ENCODE data around the gene UBALD2.
"Not testable (repeated sequence)": the region's sequence is repeated elsewhere in the genome, so short reads cannot be mapped to it uniquely, and the experiment has no call there.

Gene UBALD2

DNA sequence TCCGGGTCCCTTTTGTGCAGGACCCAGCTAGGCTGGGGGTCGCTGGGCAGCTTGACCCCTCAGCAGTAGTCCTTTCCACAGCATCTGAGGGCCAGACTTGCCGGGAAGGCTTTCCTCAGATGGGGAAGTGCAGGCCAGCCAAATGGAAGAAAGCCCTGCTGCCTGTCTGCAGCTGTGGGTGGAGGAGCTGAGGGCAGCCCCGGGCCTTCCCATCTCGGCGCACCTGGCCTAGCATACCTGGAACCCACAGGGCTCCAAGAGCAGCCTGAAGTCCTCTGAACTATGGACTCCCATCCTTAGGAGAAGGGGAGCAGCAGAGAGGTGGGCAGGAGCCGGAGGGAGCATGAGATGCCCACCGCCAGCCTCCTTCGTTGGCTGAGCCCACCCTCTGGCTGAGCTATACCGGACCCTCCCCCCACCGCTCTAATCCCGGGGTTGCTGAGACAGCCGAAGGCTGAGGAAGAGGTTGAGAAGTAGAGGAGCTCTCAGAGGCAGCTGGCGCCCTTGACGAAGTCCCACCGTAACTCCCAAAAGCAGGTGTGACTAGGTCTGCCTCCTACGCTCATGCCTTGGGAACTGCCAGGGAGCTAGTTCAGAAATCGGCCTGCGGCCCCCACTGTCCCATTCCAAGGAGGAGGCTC, 13.2 kb downstream of the UBALD2 start:
- no peak for DNase-seq

- DNase-seq, result peak; percentile 81
Measured at GRCh38 chr17:76278952-76279741, 14.0 kb downstream of the UBALD2 start.

DNA sequence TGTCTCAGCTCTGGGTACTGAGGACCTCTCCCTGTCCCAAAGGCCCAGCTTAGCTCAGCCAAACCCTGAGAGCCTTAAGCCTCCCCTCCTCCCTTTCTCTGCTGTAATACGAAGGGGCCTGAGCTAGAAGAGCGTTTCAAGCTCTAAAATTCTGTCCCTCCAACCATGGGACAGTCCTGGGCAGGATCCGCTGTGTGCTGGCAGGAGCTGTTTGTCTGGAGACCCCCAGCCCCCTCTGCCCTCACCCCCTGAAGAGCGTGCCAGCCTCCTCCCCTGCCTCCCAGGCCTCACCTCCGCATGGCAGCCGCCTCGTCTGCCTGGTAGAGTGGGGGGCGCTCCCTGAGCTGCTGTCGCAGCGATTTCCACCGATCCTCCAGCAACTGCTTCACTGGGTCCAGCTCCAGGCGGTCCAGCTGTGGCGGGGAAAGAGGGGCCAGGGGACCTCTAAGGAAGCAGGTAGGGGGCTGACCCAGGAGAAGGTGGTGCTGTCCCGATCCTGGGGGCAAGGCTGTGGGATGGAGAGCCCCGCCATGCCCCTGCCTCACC, 14.7 kb downstream of the UBALD2 start:
- no peak for DNase-seq

DNA sequence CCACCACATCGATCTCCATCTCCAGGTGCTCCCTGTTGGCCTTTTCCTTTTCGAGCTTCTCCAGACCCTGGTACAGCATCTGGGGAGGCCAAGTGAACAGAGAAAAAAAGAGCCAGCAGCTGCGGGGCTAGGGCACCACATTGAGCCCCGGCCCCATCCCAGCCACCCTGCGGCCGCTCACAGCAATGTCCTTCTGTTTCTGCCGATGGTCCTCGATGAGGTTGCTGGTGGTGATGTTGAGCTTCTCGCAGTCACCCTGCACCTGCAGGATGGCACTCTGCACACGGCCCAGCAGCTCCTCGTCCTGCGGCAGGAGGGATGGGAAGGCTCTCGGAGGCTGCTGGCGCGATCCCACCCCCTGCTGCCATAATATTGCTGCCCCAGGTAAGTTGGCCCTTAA, 15.5 kb downstream of the UBALD2 start:
- DNase-seq, result no peak

DNA sequence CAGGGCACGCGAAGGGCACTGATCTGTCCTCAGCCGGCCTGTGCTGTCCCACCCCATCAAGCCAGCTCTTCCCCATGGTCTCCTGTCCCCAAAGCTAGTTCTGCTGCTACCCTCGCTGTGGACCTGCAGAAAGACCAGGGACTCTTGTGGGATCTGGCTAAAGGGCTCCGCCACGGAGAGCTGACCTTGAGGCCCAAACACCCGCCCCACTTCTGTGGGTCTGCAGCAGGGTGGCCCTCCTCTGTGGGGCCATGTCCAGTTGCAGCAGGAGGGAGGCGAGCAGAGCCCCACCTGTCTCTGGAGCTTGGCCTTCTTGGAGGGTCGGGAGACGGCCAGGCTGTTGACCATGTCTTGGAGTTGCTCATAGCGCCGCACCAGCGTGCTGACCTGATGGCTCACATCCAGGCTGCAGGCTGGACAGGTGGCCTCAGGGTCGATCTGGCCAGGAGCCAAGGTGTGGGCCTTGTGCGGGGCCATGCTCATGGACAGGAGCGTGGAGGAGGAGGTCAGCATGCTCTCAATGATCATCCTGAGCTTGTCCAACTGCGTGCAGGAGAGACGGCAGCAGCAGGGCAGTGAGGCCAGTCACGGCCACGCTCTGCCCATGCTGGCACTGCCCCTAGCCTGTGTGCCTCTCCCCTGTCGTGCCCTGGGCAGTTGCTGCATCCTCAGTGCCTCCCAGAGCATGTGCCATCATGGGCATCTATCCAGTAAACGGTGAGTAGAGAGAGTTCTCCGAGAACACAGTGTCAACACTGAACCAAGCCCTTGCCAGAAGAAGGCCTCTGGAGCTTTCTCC, 16.6 kb downstream of the UBALD2 start:
- no peak for DNase-seq

GRCh38 chr17:76292567-76292966, 27.4 kb downstream of the UBALD2 start:
- no peak for DNase-seq

DNA sequence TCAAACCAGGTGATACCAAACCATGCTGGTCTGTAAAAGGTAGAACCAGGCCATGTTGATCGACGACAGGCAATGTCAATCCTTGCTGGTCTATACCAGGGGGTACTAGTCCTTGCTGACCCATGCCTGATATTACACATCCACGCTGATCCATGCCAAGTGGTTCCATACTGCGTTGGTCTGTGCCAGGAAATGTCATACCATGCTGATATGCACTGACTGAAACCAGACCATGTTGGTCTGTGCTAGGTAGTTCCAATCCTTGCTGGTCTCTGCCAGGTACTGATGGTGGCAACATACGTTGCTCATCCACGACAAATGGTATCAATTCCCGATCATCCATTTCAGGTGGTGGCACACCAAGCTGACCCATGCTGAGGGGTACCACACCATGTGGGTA, 28.0 kb downstream of the UBALD2 start:
- no peak for DNase-seq

DNA sequence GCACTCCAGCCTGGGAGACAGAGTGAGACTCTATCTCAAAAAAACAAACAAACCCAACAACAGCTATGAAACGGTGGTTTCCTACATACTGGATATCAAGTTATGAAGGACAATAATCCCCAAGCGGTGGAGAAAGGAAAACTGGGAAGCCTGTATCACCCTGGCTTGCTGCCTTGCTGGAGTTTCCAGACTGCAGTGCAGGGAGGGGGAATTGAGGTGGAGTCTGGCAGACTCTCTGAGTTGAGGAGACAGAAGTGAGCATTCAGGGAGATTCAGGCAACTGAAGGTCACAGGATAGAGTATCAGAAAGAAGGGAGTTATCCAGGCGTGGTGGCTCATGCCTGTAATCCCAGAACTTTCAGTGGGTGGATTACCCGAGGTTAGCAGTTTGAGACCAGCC, 31.0 kb downstream of the UBALD2 start:
- no peak for DNase-seq

DNA sequence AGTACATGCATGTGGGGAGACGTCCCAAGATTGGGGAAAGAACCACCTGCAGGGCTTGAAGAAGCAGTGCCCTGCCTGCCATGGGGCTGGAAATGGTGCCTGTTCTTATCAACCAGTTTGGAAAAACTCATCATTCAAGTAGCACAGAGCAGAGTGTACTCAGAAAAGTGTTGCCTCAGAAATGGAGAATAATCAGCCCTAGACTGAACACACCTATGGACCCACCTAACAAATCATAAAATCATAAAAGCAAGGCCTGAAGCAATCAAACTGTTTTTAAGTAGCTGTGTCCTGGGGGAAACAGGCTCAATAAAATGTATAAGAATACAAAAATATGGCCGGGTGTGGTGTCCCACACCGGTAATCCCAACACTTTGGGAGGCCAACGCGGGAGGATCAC, 31.7 kb downstream of the UBALD2 start:
- DNase-seq, result no peak

DNA sequence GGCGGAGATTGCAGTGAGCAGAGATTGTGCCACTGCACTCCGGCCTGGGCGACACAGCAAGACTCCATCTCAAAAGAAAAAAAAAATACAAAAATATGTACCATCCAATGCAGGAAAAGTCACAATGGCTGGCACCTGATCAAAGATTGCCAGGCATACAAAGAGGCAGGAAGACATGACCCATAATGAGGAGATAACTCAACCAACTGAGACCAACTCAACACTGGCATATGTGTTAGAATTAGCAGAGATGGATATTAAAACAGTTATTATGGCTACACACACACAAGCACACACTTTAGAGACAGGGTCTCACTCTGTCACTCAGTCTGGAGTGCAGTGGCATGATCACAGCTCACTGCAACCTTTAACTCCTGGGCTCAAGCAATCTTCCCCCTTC, 32.3 kb downstream of the UBALD2 start:
- no peak for DNase-seq

GRCh38 chr17:76304226-76305134, 39.3 kb downstream of the UBALD2 start:
- DNase-seq, result no peak

GRCh38 chr17:76305135-76305454, 39.9 kb downstream of the UBALD2 start:
- not testable (repeated sequence) for DNase-seq

- no peak for DNase-seq
Measured at GRCh38 chr17:76307299-76307965, 42.3 kb downstream of the UBALD2 start.

DNA sequence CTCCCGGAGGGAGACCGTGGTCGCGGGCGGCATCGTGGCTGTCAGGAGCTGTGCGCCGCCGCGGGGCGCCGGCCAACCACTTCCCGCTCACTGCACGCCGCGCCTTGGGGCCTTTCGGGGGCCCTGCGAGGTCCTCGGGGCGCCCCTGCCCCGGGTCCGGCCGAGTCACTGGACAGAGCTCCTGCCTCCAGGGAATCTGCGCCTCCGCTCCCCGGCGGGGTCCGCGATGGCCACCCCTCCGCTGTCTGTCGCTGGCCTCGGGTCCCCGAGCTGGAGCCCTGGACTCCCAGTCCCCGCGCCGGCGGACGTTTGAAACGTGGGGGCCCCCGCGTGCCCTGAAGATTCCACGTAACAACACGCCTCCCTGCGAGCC, 42.8 kb downstream of the UBALD2 start, which contains the start of gene QRICH2:
QRICH2 (minus strand) TSS at position 311 of the 373 bp plus-strand sequence; CDS start at position 33, 278 bp downstream.
- DNase-seq, result no peak

DNA sequence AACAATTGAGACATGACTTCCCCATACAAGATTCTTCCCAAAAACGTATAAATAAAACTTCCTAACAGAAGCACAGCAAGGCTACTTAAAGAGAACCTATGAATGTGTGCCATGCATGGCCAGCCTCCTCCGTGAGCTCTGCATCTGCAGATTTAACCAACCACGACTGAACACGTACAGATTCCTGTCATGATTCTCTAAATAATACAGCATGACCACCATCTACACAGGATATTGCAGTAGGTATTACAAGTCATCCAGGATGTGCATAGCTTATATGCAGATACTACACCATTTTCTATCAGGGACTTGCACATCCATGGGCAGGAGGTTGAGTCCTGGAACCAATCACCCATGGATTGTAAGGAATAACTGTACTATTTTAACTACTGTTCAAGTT, 44.3 kb downstream of the UBALD2 start:
- DNase-seq, result no peak

DNA sequence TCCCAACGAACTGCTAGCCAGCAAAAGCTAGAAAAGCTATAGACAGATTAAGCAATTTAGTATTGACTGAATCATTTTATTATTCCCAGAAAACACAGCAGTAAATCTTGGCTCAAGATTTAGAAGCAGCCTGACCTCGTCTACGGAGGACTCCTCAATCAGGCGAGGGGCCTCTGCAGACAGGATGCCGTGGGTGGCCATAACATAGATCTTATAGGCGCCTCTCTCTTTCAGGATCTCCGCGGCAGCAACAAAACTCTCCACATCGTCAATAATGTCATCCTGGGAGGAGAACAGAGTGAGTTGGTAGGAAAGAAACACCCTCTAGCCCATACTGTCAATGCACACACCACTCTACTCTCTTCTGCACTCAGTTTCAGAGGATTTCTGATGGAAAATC, 47.6 kb downstream of the UBALD2 start:
- DNase-seq, result no peak

GRCh38 chr17:76314392-76315227, 49.5 kb downstream of the UBALD2 start:
- peak; percentile 2 for DNase-seq

DNA sequence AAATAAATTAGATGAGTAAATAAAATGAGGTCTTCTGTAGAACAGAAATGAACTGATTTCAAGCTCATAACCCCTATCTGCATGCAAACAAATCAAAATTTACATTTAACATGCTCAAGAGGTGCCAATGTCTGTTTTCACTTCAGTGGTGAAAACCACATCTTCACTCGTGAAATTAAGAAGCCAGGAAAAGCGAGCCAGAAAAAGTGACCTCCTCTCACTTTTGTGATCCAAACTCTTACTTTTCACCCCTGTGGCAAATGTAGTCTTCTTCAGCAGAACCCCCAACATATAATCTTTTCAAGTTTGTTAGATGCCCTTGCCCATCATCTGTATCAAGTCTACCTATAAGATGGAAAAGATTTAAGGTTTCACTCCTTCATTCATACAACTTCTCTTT, 52.4 kb downstream of the UBALD2 start:
- no peak for DNase-seq

GRCh38 chr17:76318586-76318985, 53.4 kb downstream of the UBALD2 start:
- DNase-seq, result no peak
